Smooth muscle cell of bladder (primary cell): ENCODE measurements around the gene IDH3G. TPM values are rescaled to one million over a fixed set of nuclear protein-coding genes. Genes with fewer than 3 reads are reported as not detected.

ENCODE experiments used
- total RNA-seq: library from RNA; depleted of rRNA; stranded (reverse); fragments of >200 nt; gene quantifications from 2 replicates; pipeline ENCODE4 v1.2.3, GENCODE V29; 2014

Gene IDH3G
- 47.7 and 52.5 TPM in 2 replicates for total RNA-seq

GRCh38 chrX:153794018-153794896 lies at the start of gene IDH3G, which contains the start of gene SSR4:
Gene IDH3G, minus strand, starts transcription at chrX:153794375. Its CDS starts 49 bp downstream, at chrX:153794326.
Gene SSR4, plus strand, starts transcription at chrX:153794668. Its CDS starts 20 bp downstream, at chrX:153794688.

DNA sequence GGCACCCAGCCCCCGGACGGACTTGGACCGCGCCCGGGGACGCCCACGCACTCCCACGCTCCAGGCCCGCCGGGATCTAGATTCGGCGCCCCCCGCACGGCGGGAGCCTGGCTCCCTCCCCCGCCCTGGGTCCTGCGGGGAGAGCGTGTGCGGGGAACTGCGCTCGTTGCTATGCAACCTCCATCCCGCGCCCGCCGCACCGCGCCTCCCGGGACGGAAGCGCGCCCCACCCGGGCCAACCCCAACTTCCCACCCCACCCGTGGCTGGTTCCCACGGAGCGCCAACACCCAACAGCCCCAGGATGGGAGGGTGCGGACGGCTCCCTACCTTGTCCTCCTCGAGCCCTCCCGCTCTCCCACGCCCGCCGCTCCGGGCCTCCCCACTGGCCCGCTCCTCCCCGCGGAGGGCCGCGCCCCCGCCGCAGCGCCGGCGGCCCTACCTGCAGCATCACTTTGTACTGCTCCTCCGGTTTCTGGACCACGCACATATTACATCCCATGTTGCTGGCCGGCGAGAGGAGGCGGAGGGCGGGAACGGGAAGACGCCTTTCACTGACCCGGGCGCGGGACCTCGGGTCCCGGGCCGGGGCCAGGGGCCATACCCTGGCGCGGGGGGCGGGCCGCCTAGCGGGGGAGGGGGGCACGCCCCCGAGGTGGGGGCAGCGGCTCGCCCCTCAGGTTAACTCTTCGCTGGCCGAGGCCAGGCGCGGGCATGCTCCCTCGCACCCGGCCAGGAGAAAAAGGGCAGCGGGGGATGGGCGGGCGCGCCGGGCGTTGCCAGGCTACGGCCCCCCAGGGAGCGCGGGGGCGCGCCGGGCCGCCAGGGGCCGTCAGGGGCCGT lies 35.8 kb upstream of the IDH3G start, which contains the start of gene PDZD4:
Gene PDZD4, minus strand, starts transcription at position 746 of the 841 bp plus-strand sequence. Its CDS starts 246 bp downstream, at position 500.

GRCh38 chrX:153780678-153781427 lies 13.3 kb downstream of the IDH3G start, which contains the start of gene SRPK3:
Gene SRPK3, plus strand, starts transcription at chrX:153781041. Its CDS starts 46 bp downstream, at chrX:153781087.

DNA sequence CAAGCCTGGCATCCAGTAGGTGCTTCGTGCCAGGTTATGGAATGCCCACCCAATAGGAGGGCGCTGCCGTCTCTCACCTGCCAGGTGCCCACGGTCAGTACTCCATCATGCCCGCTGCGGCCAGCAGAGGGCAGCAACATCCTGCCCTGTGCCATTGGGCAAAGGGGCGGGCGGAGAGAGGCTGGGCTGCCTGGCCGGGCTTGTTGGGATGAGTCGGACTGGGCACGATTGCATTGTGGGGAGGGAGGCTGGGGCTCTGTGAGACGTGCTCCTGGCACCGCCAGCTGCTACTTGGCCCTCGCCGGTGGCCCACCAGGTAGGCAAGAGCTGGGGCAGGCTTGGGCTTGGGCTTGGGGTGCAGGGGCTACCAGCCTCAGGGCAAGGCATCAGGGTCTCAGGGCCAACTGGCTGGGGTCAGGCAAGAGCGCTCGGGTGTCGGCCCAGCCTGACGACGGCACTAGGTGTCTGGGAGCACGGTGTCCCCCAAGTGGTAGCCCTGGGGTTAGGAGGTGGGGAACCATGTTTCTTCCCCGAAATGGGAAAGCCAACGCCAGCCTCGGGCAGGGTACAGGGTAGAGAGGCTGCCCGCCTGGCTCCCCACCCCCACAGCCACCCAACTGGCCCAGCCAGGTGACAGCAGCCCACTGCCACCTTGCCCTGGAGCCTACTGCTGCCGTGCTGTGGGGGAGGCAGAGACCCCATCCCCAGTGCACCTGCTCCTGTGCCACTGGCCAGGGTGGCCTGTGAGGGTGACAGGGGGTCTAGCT lies 30.0 kb downstream of the IDH3G start, which contains the start of gene PLXNB3:
Gene PLXNB3, plus strand, starts transcription at position 261 of the 767 bp plus-strand sequence. CDS start 1,287 bp downstream, outside the sequence.

Other genes with a start within 250 kb of the IDH3G start
- gene CCNQ, start 195.2 kb downstream of the IDH3G start, total RNA-seq = 33.7 and 40.0 TPM in 2 replicates
- gene DUSP9, start 147.2 kb downstream of the IDH3G start, total RNA-seq = not detected in 2 replicates
- gene PNCK, start 120.6 kb downstream of the IDH3G start, total RNA-seq = 0.14 and 0.74 TPM in 2 replicates
- gene SLC6A8, start 106.4 kb downstream of the IDH3G start, total RNA-seq = 9.8 and 20.7 TPM in 2 replicates
- 133 and 217 TPM in 2 replicates for gene BCAP31, start 70.0 kb downstream of the IDH3G start, total RNA-seq
- gene ABCD1, start 69.5 kb downstream of the IDH3G start, total RNA-seq = 7.3 and 11.2 TPM in 2 replicates
- gene PLXNB3, start 30.1 kb downstream of the IDH3G start, total RNA-seq = 1.3 and 3.9 TPM in 2 replicates
- gene SRPK3, start 13.3 kb downstream of the IDH3G start, total RNA-seq = 0.43 and 0.74 TPM in 2 replicates
- 163 and 186 TPM in 2 replicates for gene SSR4, start 293 bp upstream of the IDH3G start, total RNA-seq
- 0.14 and 0.18 TPM in 2 replicates for gene PDZD4, start 36.2 kb upstream of the IDH3G start, total RNA-seq
- gene L1CAM, start 91.8 kb upstream of the IDH3G start, total RNA-seq = 0.28 TPM in 2 replicates
- not detected in 2 replicates for gene AVPR2, start 110.3 kb upstream of the IDH3G start, total RNA-seq
- 1.1 and 1.3 TPM in 2 replicates for gene ARHGAP4, start 131.9 kb upstream of the IDH3G start, total RNA-seq
- 30.6 and 40.2 TPM in 2 replicates for gene NAA10, start 140.7 kb upstream of the IDH3G start, total RNA-seq
- gene RENBP, start 150.3 kb upstream of the IDH3G start, total RNA-seq = 2.0 and 2.6 TPM in 2 replicates
- gene HCFC1, start 177.4 kb upstream of the IDH3G start, total RNA-seq = 7.4 and 9.2 TPM in 2 replicates
- 6.4 and 8.2 TPM in 2 replicates for gene TMEM187, start 178.4 kb upstream of the IDH3G start, total RNA-seq
- 42.1 and 93.2 TPM in 2 replicates for gene IRAK1, start 225.5 kb upstream of the IDH3G start, total RNA-seq